GM12878 (cell line): Measurements from ENCODE around the gene MAPK8. TPM values are rescaled to one million over a fixed set of nuclear protein-coding genes. Genes with fewer than 3 reads are reported as not detected.

ENCODE experiments used
- ATAC-seq: fragments of 200-7000 bp; cut with Tn5 transposase; 3 replicates; pipeline ENCODE4 v1.9.1; 2020; ENCODE audit warnings: mild to moderate bottlenecking, moderate library complexity
- BruUV-seq: library from RNA; stranded (reverse); fragments of 400-500 nt; replicated peaks from 2 replicates; lab custom pipeline; 2021; lab: Mats Ljungman, UMichigan
- CTCF ChIA-PET: fragments of 300-600 bp; sonication (Branson Sonifier 250); formaldehyde crosslinking; extraction: SDS; loops from one replicate; lab custom pipeline; 2021; ENCODE audit warnings: inconsistent platforms; lab: Yijun Ruan, JAX
- POLR2A ChIA-PET: fragments of 350-600 bp; formaldehyde crosslinking; extraction: SDS; loops from one replicate; lab custom pipeline; 2021; ENCODE audit warnings: inconsistent platforms; lab: Charles Lee
- RAD21 ChIA-PET: fragments of 300-600 bp; sonication (Branson Sonifier 250); formaldehyde crosslinking; loops from one replicate; lab custom pipeline; 2023; ENCODE audit warnings: antibody characterized with exemption; ENCODE audit not compliant: unreplicated experiment; lab: Charles Lee
- SMC1A ChIA-PET: fragments of 300-600 bp; sonication (Branson Sonifier 250); formaldehyde crosslinking; loops from one replicate; lab custom pipeline; 2023; ENCODE audit not compliant: unreplicated experiment, uncharacterized antibody; lab: Charles Lee
- DNase-seq: peaks from one replicate; pipeline ENCODE4 v3.0.0-alpha.2; 2011; ENCODE audit warnings: low read depth, low spot score
- FAIRE-seq: peaks from 3 replicates; lab custom pipeline; 2011; peaks lifted over from hg19 to GRCh38; lab: Jason Lieb, UNC
- H2AFZ ChIP-seq: 2 replicates; pipeline ENCODE4 v1.6.0; 2011; ENCODE audit warnings: low read depth, low read length, control low read depth; ENCODE audit not compliant: control insufficient read depth
- H3K27ac ChIP-seq: 2 replicates; pipeline ENCODE4 v1.5.1; 2011; ENCODE audit warnings: control low read depth; ENCODE audit not compliant: control insufficient read depth, insufficient read depth
- H3K27me3 ChIP-seq, 2 experiments: replicated peaks in 1 of 2; 2 replicates each; pipeline versions ENCODE4 v1.6.0 to v1.6.1; 2011; ENCODE audit warnings: low read length in 1 of 2; ENCODE audit not compliant: control insufficient read depth in 2 of 2, insufficient read depth in 2 of 2
- H3K36me3 ChIP-seq, 2 experiments: 2 replicates each; pipeline ENCODE4 v1.5.1; 2011; ENCODE audit warnings: low read length in 1 of 2; ENCODE audit not compliant: control insufficient read depth in 2 of 2, insufficient read depth in 2 of 2
- H3K4me1 ChIP-seq: 2 replicates; pipeline ENCODE4 v1.6.1; 2011; ENCODE audit warnings: mild to moderate bottlenecking, low read length, moderate library complexity, mixed read lengths; ENCODE audit not compliant: control insufficient read depth, insufficient read depth
- H3K4me2 ChIP-seq: 2 replicates; pipeline ENCODE4 v1.6.0; 2011; ENCODE audit warnings: control low read depth; ENCODE audit not compliant: control insufficient read depth, insufficient read depth
- H3K4me3 ChIP-seq: fragments of 200-600 bp; sonication (generic); 2 replicates; pipeline ENCODE4 v1.5.1; 2016
- H3K79me2 ChIP-seq: 2 replicates; pipeline ENCODE4 v1.6.0; 2011; ENCODE audit warnings: low read length; ENCODE audit not compliant: control insufficient read depth, insufficient read depth
- H3K9ac ChIP-seq: 2 replicates; pipeline ENCODE4 v1.8.0; 2011; ENCODE audit warnings: low read length, control low read depth, mixed read lengths; ENCODE audit not compliant: control insufficient read depth, insufficient read depth
- H3K9me3 ChIP-seq: replicated peaks from 3 replicates; pipeline ENCODE4 v1.5.1; 2011; ENCODE audit warnings: mild to moderate bottlenecking, low read length; ENCODE audit not compliant: control insufficient read depth, insufficient read depth
- H4K20me1 ChIP-seq: 2 replicates; pipeline ENCODE4 v1.6.0; 2011; ENCODE audit not compliant: control insufficient read depth, insufficient read depth
- CREB1 ChIP-seq: IDR thresholded peaks from 2 replicates; pipeline ENCODE4 v1.6.1; 2012; ENCODE audit warnings: low read depth, mild to moderate bottlenecking, inconsistent platforms
- IRF4 ChIP-seq: IDR thresholded peaks from 2 replicates; pipeline ENCODE4 v1.6.1; 2011; ENCODE audit warnings: low read depth, low read length
- MEF2A ChIP-seq: IDR thresholded peaks from 2 replicates; pipeline ENCODE4 v1.6.1; 2011; ENCODE audit warnings: low read depth, mild to moderate bottlenecking, low read length, moderate library complexity; ENCODE audit not compliant: insufficient read depth
- NRF1 ChIP-seq: conservative IDR thresholded peaks from 2 replicates; pipeline ENCODE4 v1.6.1; 2011; ENCODE audit warnings: mild to moderate bottlenecking, low read depth, low read length, improper control_type of control experiment
- SIN3A ChIP-seq: IDR thresholded peaks from 2 replicates; pipeline ENCODE4 v1.6.1; 2012; ENCODE audit warnings: low read depth, low read length, improper control_type of control experiment
- SP1 ChIP-seq: IDR thresholded peaks from one replicate; pipeline ENCODE4 v1.6.1; 2011; ENCODE audit warnings: low read depth, low read length
- SPI1 ChIP-seq: IDR thresholded peaks from 2 replicates; pipeline ENCODE4 v1.6.1; 2011; ENCODE audit warnings: low read depth, mild to moderate bottlenecking, low read length, moderate library complexity, borderline replicate concordance; ENCODE audit not compliant: insufficient read depth
- ZNF274 ChIP-seq: IDR thresholded peaks from one replicate; pipeline ENCODE4 v1.8.0; 2011; ENCODE audit not compliant: insufficient read length, insufficient read depth
- WGBS: methylation state at CpG from one replicate; pipeline ENCODE4 v1.1.6; 2016; ENCODE audit warnings: low lambda C conversion rate; ENCODE audit not compliant: insufficient replicate concordance, insufficient coverage; ENCODE audit errors: missing lambda C conversion rate; 5-methylcytosine and 5-hydroxymethylcytosine counted together
- in situ Hi-C: fragments of 300-500 bp; cut with MboI; formaldehyde crosslinking; loops from 9 replicates; pipeline ENCODE4 v1.14.3; 2018; ENCODE audit warnings: mixed read lengths
- intact Hi-C: fragments of 100-400 bp; cut with micrococcal nuclease; formaldehyde crosslinking; loops from one replicate; pipeline ENCODE4 v1.14.2; 2022; ENCODE audit not compliant: unreplicated experiment
- polyA plus RNA-seq, 11 experiments: library from polyadenylated mRNA; depleted of rRNA in 4 of 11; unstranded in 6 of 11; stranded (reverse) in 5 of 11; fragments of >200 nt; fragmentation: Nextera tagmentation in 4 of 11; fragmentation: Illumina TruSeq in 1 of 11; extraction: Ambion mirVana in 4 of 11; extraction: Trizol in 1 of 11; gene quantifications; 1 replicate in 1 of 11; 2 replicates in 10 of 11; pipeline versions ENCODE4 v1.2.1 to v1.2.3, GENCODE V29; 2011 to 2016; ENCODE audit warnings: inconsistent platforms in 2 of 11, missing spikeins in 2 of 11, low read depth in 1 of 11
- total RNA-seq, 4 experiments: library from RNA; depleted of rRNA in 3 of 4; stranded (reverse); fragments of >200 nt in 3 of 4; fragmentation: Illumina TruSeq in 1 of 4; extraction: Trizol in 1 of 4; gene quantifications; 2 replicates each; pipeline versions ENCODE4 v1.2.1 to v1.2.3, GENCODE V29; 2013 to 2021

MAPK8 gene
- total and polyA plus RNA-seq, 10 of the 15 experiments (the other 5 are each of a cell fraction or from before 2014, with no cell fraction given): 3.9 to 102 (median 40.0) TPM

- ATAC-seq: no peak
- in situ Hi-C loops: no loop called here
- ChIA-PET RAD21 (no interaction called here), CTCF (no interaction called here), POLR2A (no interaction called here)
- H3K4me1 ChIP-seq: no peaks in the 10 kb centered on the region
- no peak overlapping the region for H3K9ac ChIP-seq
- no peaks in the 10 kb centered on the region for H4K20me1 ChIP-seq
- no peaks in the 10 kb centered on the region for H3K9me3 ChIP-seq
- no peak overlapping the region for H3K4me2 ChIP-seq
- WGBS: 5% methylated on average over 2 of the region's 2 CpGs
- no peak overlapping the region for H3K4me3 ChIP-seq
- intact Hi-C loops: no loop called here
- no TSS peak for BruUV-seq
- no peak for FAIRE-seq
- TF ChIP-seq CREB1 (no peak), SIN3A (no peak), SPI1 (no peak), MEF2A (no peak), NRF1 (no peak), SP1 (no peak), ZNF274 (no peak), IRF4 (no peak)
- TF ChIP-seq, all 136 proteins: peak for 0
- Histone ChIP-seq H2AFZ (no peak overlapping the region), H3K27ac (no peak overlapping the region), H3K36me3 (no peaks in the 10 kb centered on the region), H3K79me2 (no peaks in the 10 kb centered on the region), H3K27me3 (no peaks in the 10 kb centered on the region)
- SMC1A ChIA-PET: no interaction called here
- no peak for DNase-seq
Observed at GRCh38 chr10:48460182-48460581, 153.7 kb downstream of the MAPK8 start.
